Small intestine (tissue), 7 donors: ENCODE data around the gene MMD2. TPM values are rescaled to one million over a fixed set of nuclear protein-coding genes. Genes with fewer than 3 reads are reported as not detected.

Source experiments
- DNase-seq, 2 donors: peaks; one replicate each; pipeline versions ENCODE4 v3.0.0 to v3.0.0-alpha.2; 2013
- FAIRE-seq: peaks from 2 replicates; lab custom pipeline; 2012; peaks lifted over from hg19 to GRCh38; lab: Jason Lieb, UNC
- H3K27ac ChIP-seq, 3 donors: one replicate each; pipeline ENCODE4 v1.5.1; 2013; ENCODE audit warnings: low read length in 2 of 3, mild to moderate bottlenecking in 2 of 3, control low read depth in 1 of 3, inconsistent platforms in 1 of 3, low read depth in 1 of 3, moderate library complexity in 1 of 3
- H3K27me3 ChIP-seq, 3 donors: one replicate each; pipeline ENCODE4 v1.6.1; 2013; ENCODE audit warnings: low read length in 3 of 3, inconsistent platforms in 1 of 3; ENCODE audit not compliant: control insufficient read depth in 3 of 3, insufficient read depth in 3 of 3
- H3K36me3 ChIP-seq, 3 donors: one replicate each; pipeline ENCODE4 v1.6.1; 2013; ENCODE audit warnings: low read length in 3 of 3, inconsistent platforms in 1 of 3, low read depth in 1 of 3, mild to moderate bottlenecking in 1 of 3, moderate library complexity in 1 of 3; ENCODE audit not compliant: control insufficient read depth in 3 of 3, insufficient read depth in 2 of 3
- H3K4me1 ChIP-seq, 3 donors: one replicate each; pipeline ENCODE4 v1.6.1; 2013; ENCODE audit warnings: low read length in 2 of 3, inconsistent platforms in 1 of 3, low read depth in 1 of 3, mild to moderate bottlenecking in 1 of 3, moderate library complexity in 1 of 3; ENCODE audit not compliant: control insufficient read depth in 3 of 3, insufficient read depth in 2 of 3
- H3K4me3 ChIP-seq, 3 donors: one replicate each; pipeline ENCODE4 v1.5.1; 2013; ENCODE audit warnings: low read length in 3 of 3, control low read depth in 1 of 3, inconsistent platforms in 1 of 3, low read depth in 1 of 3, mild to moderate bottlenecking in 1 of 3, moderate library complexity in 1 of 3
- H3K9me3 ChIP-seq, 2 donors: one replicate each; pipeline ENCODE4 v1.6.1; 2013; ENCODE audit warnings: low read depth in 1 of 2, low read length in 1 of 2; ENCODE audit not compliant: control insufficient read depth in 2 of 2, insufficient read depth in 1 of 2
- WGBS, 3 donors: extraction: QIAGEN DNeasy Blood & Tissue Kit; methylation state at CpG; one replicate each; pipeline ENCODE4 v1.1.7; 2013; 5-methylcytosine and 5-hydroxymethylcytosine counted together
- polyA plus RNA-seq, 4 donors: library from polyadenylated mRNA; stranded (reverse) in 3 of 4; unstranded in 1 of 4; fragments of 200-250 nt in 3 of 4; fragments of 120-200 nt in 1 of 4; gene quantifications; one replicate each; pipeline versions ENCODE4 v1.2.1 to v1.2.3, GENCODE V29; 2013
- donor health status: healthy with polysubstance abuse.
- donor health status: control.
- donor health status: control.
- donor health status: Bipolar disorder and iron deficiency.
- donor health status: healthy.

Gene MMD2
- polyA plus RNA-seq, 4 donors, result 0.12 TPM; not detected in 3

DNA sequence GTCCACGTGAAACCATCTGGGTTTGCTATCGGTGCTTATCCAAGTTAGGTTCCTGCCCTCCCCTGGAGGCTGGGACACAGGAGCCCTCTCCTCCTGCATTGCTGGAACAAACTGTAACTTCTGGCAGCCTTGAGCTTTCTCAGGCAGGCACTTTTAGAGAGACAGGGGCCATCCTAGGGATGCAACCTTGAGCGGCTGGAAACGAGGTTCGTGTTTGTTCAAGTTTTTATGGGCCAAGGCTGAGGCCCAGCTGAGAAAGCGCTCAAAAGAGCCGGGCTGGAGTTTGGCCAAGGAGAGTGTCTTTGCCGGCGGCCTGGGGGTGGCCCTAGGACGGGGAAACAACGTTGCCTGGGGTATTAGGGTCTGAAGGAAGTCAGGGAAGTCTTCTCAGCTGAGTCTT lies 5.5 kb upstream of the MMD2 start:
- 30 to 49% (median 42%) methylated on average over 11 of the region's 11 CpGs for WGBS, 3 donors
- DNase-seq (no peak), FAIRE-seq (no peak)
- H3K36me3 ChIP-seq, result no peaks in the 10 kb centered on the region
- H3K4me3 ChIP-seq, result no peak overlapping the region
- no peak overlapping the region for H3K27ac ChIP-seq
- H3K4me1 ChIP-seq, result no peaks in the 10 kb centered on the region
- no peaks in the 10 kb centered on the region for H3K9me3 ChIP-seq
- peaks cover 2 to 11% (median 5%) of the 10 kb centered on the region in 3 donors for H3K27me3 ChIP-seq

DNA sequence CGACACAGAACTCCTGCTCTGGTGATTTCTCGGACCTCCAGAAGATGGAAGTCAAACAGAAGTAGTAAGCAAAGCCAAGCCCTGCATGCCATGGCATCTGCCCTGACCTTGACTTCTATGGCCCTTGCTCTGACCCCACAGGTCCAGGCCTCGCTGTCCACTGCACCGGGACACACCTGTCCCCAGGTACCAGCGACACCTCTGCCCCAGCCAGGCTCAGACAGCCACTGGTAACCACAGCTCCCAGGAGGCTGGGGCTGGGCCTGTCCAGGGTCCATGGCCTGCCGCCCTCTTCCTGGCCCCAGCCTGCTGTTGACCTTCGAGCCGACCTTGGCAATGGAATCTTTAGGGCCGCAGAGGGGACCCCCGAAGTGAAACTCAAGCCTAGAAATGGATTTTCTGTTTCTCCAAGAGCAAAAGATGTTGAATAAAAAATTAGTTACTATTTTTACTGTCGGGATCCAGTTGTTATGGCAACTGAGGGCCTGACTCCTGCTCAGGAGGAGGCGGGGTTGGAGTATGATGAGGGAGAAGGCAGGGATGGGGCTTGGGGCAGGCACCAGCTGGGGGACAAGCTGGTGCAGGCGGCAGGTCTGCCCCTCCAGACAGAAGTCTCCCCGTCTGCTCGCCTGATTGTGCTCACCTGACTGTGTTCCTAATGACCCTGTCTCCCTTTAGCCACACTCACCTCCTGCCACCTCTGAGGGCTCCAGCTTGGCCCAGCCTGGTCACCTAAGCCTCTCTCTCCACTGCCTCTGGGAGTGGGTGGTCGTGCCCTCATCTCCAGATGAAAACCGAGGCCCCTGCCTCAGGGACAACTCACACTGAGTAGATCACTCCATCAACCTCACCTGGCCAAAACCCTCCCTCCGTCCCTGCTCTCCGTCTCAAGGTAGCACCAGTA lies 4.1 kb upstream of the MMD2 start:
- Histone ChIP-seq H3K27me3 (peaks cover 7 to 16% (median 10%) of the 10 kb centered on the region in 3 donors), H3K36me3 (no peaks in the 10 kb centered on the region), H3K27ac (no peak overlapping the region), H3K9me3 (no peaks in the 10 kb centered on the region), H3K4me1 (no peaks in the 10 kb centered on the region), H3K4me3 (no peak overlapping the region)
- 59 to 77% (median 70%) methylated on average over 18 to 19 of the region's 19 CpGs for WGBS, 3 donors
- FAIRE-seq, result no peak
- no peak for DNase-seq

DNA sequence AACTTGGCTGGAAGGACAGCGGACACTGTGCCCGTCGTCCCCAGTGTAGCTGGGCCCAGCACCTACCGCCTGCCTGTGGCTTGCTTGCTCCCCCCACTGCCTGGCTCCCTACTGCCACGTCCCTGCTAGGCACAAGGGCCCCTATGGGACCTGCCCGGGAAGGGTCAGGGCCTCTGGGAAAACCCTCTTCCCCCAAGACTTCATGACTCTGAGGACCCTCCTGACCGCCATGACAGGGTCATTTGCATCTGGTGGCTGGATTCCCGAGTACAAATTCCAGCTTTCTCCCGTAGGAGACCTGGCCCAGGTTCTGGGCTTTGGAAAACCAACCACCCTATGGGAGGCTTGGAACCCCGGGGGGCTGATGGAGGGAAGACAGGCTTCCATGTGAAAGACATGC lies 1.4 kb upstream of the MMD2 start:
- H3K27me3 ChIP-seq, result peaks cover 7 to 25% (median 13%) of the 10 kb centered on the region in 3 donors
- no peaks in the 10 kb centered on the region for H3K4me1 ChIP-seq
- FAIRE-seq, result no peak
- H3K27ac ChIP-seq, result no peak overlapping the region
- no peaks in the 10 kb centered on the region for H3K9me3 ChIP-seq
- DNase-seq, result no peak
- no peaks in the 10 kb centered on the region for H3K36me3 ChIP-seq
- H3K4me3 ChIP-seq, result no peak overlapping the region
- WGBS, 3 donors, result 46 to 66% (median 46%) methylated on average over 10 of the region's 10 CpGs

DNA sequence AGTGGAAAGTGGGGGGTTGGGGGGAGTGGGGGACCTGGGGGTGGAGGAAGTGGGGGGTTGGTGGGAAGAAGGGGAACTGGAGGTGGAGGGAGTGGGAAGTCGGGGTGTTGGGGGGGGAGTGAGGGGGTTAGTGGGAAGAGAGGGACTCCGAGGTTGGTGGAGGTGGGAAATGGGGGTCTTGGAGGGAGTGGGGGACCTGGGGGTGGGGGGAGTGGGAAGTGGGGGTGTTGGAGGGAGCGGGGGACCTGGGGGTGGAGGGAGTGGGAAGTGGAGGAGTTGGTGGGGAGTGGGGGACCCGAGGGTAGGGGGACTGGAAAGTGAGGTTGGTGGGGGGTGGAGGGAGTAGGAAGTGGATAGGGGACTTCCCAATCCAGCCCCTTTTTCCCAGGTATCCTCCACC lies 906 bp upstream of the MMD2 start:
- H3K27ac ChIP-seq, result no peak overlapping the region
- no peaks in the 10 kb centered on the region for H3K36me3 ChIP-seq
- FAIRE-seq (no peak), DNase-seq (no peak)
- no peaks in the 10 kb centered on the region for H3K9me3 ChIP-seq
- WGBS, 3 donors, result 44 to 54% (median 51%) methylated on average over 3 of the region's 4 CpGs
- H3K27me3 ChIP-seq, result peaks cover 7 to 25% (median 13%) of the 10 kb centered on the region in 3 donors
- H3K4me3 ChIP-seq, result no peak overlapping the region
- no peaks in the 10 kb centered on the region for H3K4me1 ChIP-seq

DNA sequence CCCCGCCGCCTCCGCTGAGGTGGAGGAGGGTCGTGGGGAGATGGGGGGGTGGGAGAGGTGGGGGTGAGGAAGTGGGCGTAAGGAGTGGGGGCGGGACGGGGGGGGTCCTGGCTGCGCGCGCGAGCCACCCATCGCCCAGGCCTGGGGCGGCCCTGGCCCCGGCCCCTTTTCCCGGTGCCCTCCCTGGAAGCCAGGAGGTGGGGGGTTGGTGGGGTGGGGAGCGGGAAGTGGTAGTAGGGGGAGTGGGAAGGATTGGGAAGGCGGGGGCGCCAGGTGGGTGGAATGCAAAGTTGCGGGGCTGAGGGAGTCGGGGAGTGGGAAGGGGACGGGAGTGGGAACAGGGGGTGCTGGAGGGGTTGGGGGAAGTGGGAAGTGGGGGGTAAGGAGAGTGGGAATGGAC lies 319 bp upstream of the MMD2 start:
- Histone ChIP-seq H3K4me3 (no peak overlapping the region), H3K27me3 (peaks cover 7 to 25% (median 13%) of the 10 kb centered on the region in 3 donors), H3K36me3 (no peaks in the 10 kb centered on the region), H3K27ac (no peak overlapping the region), H3K4me1 (no peaks in the 10 kb centered on the region), H3K9me3 (no peaks in the 10 kb centered on the region)
- no peak for DNase-seq
- WGBS, 3 donors, result 4 to 11% (median 5%) methylated on average over 6 to 21 of the region's 21 CpGs
- FAIRE-seq, result no peak

DNA sequence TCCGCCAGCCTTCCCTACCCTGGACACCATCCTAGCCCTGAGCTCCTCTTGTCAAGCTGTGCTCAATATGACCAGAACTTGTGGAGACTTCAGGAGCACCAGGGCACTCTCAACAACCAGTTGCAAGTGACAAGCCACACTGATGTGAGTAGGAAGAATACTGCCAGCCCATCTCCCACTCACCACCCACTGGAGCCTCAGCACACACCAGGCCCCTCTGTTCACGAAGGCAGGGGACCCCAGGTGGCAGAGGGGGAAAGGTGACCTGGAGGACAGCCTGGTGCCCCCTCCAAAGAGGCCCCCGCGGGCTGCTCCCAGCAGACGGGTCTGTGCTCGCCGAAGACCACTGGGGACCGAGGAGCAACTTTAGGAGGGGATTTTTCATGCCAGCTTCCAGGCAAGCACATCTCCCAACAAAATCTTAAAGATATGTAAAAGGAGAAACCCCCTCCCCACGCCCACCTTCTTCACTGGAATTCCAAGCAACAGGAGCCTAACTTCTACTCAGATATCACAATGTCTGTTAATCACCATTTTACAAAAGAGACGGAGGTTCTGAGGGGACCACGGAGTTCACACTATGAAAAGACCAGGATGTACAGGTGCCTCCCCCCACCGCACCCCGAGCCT lies 1.0 kb downstream of the MMD2 start:
- FAIRE-seq (no peak), DNase-seq (no peak)
- Histone ChIP-seq H3K9me3 (no peaks in the 10 kb centered on the region), H3K27ac (no peak overlapping the region), H3K36me3 (no peaks in the 10 kb centered on the region), H3K27me3 (peaks cover 4 to 25% (median 17%) of the 10 kb centered on the region in 3 donors), H3K4me1 (no peaks in the 10 kb centered on the region), H3K4me3 (no peak overlapping the region)
- 20 to 24% (median 23%) methylated on average over 12 to 13 of the region's 13 CpGs for WGBS, 3 donors

DNA sequence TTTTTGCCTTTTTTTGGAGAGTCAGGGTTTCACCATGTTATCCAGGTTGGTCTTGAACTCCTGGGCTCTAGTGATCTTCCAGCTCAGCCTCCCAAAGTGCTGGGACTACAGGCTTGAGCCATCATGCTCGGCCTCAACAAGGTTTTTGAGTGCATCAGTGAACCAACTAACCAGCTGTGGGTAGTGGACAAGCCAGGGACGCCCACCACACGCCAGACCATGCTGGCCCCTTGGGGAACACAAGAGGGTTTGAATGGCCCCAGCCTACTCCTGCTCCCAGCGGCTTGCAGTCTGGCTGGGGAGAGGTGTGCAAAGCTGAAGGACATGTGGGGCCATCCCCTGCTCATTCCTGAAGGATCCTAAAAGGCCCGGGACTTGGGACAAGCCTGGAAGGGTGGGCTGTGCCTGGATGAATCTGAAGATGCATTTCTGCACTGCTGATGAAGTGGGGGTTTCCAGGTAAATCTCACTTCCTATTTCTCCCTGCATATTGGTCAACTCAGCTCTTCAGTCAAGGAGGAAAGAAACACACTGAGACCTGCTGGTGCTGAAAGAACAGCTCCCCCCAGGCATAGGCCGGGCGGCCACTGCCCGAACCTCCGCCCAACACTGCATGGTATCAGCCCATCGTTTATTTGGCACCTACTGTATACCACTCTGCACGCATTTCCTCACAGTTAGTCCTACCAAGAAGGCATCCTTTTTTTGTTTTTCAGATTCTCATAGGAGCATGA lies 6.9 kb downstream of the MMD2 start:
- FAIRE-seq (no peak), DNase-seq (peak in 1 of 2 donors; percentile 21)
- Histone ChIP-seq H3K9me3 (peaks cover 0 to 5% of the 10 kb centered on the region in 2 donors), H3K36me3 (no peaks in the 10 kb centered on the region), H3K27ac (no peak overlapping the region), H3K4me1 (no peaks in the 10 kb centered on the region), H3K27me3 (peaks cover 0 to 8% (median 7%) of the 10 kb centered on the region in 3 donors), H3K4me3 (no peak overlapping the region)
- WGBS, 3 donors, result 40 to 44% (median 43%) methylated on average over 11 of the region's 11 CpGs

DNA sequence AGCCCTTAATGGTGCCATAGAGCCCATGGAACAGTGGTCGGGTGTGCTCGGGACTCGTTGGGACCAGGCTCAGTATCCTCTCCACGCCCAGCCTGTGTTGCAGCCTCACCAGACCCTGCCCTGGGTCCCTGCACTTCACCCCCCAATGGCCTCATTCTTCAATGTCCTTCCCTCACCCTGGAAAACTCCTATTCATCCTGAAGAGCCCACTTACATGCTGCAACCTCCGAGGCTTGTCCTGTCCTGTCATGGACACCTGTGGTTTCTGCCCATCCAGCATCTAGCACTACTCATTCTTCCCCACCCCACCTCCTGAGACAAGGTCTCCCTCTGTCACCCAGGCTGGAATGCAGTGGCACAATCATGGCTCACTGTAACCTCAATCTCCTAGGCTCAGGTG lies 7.7 kb downstream of the MMD2 start:
- DNase-seq (no peak), FAIRE-seq (no peak)
- WGBS, 3 donors, result 63 to 65% (median 64%) methylated on average over 5 of the region's 5 CpGs
- Histone ChIP-seq H3K27ac (no peak overlapping the region), H3K4me1 (no peaks in the 10 kb centered on the region), H3K9me3 (peaks cover 0 to 5% of the 10 kb centered on the region in 2 donors), H3K4me3 (no peak overlapping the region), H3K27me3 (peaks cover 0 to 8% (median under 1%) of the 10 kb centered on the region in 3 donors), H3K36me3 (no peaks in the 10 kb centered on the region)
